Esophagus squamous epithelium (tissue), 4 donors: ENCODE data around the gene RNF157.
A peak's percentile ranks its signal among the peaks of the same experiment; 100 is the strongest.

Source experiments
- CTCF ChIP-seq, 6 experiments: fragments of 450-650 bp in 4 of 6; fragments of 200-600 bp in 2 of 6; sonication (generic) in 2 of 6; IDR thresholded peaks; one replicate each; pipeline ENCODE4 v1.5.1; 2016 to 2019; ENCODE audit warnings: antibody characterized with exemption in 6 of 6, mild to moderate bottlenecking in 4 of 6, moderate library complexity in 4 of 6
- POLR2A ChIP-seq, 4 donors: fragments of 450-650 bp; IDR thresholded peaks; one replicate each; pipeline ENCODE4 v1.6.1; 2017; ENCODE audit warnings: antibody characterized with exemption in 4 of 4, mild to moderate bottlenecking in 4 of 4, moderate library complexity in 3 of 4

DNA sequence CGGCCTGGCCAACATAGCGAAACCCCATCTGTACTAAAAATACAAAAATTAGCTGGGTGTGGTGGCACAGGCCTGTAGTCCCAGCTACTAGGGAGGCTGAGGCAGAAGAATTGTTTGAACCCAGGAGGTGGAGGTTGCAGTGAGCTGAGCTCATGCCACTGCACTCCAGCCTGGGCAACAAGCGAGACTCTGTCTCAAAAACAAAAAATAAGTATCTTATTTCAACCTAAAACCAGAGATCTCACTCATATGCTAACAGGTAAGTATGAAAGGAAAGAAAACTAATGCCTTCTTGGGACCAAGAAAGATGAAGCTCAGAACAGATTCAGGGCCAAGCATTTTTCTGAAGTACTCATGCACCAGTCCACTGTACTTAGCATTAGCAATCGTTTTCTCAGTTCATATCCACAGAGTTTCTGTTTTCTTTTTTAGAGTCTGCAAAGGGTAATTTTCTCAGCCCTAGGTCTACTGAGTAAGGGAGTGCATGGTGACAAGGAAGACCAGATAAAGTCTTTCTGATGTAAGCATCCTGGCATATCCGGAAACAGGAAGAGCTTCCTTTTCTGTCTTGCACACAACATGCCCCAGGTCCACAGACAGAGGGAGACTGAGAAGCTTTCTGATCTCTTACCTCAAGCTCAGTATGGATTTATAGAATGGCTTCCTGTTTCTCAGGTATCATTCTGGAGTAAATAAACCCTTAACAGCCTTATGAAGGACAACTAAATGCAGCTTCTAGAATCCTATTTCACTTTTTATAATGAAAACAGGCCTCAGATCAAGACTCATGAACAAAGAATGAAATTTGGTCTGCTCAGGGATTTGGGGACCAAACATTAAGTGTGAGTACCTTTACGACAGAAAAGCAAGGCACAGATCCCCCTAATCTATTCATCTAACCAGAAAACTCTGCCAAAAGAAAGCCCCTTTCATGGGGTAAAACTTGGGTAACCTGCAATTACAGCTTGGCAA lies 60.5 kb downstream of the RNF157 start:
- TF ChIP-seq POLR2A (IDR thresholded peaks at IDR 0.05) (no peak), CTCF (IDR thresholded peaks at IDR 0.05) (peak in 2 of 6 experiments; percentile 9 to 18)
